Hematopoietic multipotent progenitor cell treated with erythropoietin and hydrocortisone succinate and interleukin-3 and kit ligand, for 8 days (in vitro differentiated cells): ENCODE data around the gene TSC2.

Experiments
- DNase-seq: peaks from one replicate; pipeline ENCODE4 v3.0.0-alpha.2; 2015

TSC2 gene

DNA sequence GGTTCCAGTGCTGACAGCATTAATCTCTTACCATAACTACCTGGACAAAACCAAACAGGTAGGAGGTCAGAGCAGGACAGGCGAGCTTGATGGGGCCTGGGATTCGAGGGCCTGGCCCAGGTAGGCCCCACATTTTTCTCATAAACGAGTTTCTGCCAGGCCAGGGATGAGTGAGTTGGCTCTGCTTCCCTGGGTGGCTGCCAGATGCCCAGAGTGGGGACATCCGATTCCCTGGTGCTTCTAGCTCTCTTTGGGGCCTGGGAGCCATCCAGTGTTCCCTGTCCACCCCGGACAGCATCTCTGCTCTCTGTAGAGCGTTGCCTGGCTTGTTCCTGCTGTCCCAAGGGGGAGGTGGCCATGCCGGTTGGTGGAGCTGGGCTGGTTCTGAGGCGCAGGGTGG, 25.1 kb downstream of the TSC2 start:
- no peak for DNase-seq

GRCh38 chr16:2074071-2074470, 26.3 kb downstream of the TSC2 start:
- no peak for DNase-seq

GRCh38 chr16:2075631-2076030, 27.8 kb downstream of the TSC2 start:
- DNase-seq = no peak

- DNase-seq = no peak
Measured at GRCh38 chr16:2076072-2076865, 28.5 kb downstream of the TSC2 start.

- no peak for DNase-seq
Measured at GRCh38 chr16:2077016-2077415, 29.2 kb downstream of the TSC2 start.

DNA sequence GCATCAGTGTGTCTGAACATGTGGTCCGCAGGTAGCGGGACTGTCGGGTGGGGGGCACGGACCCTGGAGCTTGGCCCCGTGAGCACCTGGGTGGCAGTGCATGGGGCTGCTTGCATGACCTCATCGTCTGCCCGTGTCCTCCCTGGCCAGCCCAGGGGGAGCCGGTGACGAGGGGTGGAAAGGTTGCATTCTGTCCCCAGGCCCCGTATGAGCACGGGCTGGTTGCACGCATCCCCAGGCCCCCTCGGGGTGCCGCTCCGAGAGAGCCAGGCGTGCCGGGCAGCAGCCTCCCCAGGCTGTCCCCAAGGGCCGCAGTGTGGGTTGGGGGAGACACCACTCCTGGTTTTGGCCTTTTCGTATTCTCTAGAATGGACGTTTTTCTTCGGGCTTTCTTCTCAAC, 29.9 kb downstream of the TSC2 start:
- DNase-seq = no peak

DNA sequence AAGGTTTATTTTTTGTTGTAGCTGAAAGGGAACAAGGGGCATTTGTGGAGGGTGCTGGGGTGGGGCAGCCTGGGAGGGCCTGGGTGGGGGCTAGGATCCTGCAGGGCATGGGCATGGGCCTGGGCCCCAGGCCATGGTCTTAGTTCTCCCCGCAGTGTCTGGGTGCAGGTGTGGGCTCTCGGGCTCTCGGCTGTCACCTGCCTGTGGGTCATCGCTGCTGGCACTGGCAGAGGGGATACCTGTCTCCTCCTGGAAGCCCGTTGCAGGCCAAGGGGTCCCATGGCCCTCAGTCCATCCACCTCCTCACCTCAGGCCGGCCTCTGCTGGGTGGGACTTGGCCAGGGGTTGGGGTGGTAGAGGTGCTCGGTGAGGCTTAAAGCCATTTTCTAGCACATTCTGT, 30.3 kb downstream of the TSC2 start:
- no peak for DNase-seq

DNA sequence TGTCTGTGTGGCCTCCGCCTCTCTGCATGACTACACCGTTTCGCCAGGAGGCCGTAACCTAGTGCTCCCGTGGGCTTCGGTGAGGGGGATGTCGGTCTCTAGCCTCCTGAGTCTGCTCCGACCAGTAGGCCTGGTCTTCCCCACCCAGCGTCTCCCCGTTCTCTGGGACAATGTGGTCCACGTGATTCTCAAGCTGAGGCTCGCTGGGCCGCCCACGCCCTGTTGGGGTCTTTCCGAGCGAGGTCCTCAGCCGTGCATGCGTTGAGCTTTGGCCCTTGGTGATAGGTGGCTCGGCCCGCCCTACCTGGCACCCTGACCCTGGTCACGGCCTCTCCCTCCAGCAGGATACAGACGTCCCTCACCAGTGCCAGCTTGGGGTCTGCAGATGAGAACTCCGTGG, 30.9 kb downstream of the TSC2 start:
- no peak for DNase-seq

- DNase-seq = no peak
Measured at GRCh38 chr16:2079311-2079800, 31.6 kb downstream of the TSC2 start.

- no peak for DNase-seq
Measured at GRCh38 chr16:2079991-2080390, 32.2 kb downstream of the TSC2 start.

GRCh38 chr16:2081201-2082084, 33.7 kb downstream of the TSC2 start:
- DNase-seq = no peak

DNA sequence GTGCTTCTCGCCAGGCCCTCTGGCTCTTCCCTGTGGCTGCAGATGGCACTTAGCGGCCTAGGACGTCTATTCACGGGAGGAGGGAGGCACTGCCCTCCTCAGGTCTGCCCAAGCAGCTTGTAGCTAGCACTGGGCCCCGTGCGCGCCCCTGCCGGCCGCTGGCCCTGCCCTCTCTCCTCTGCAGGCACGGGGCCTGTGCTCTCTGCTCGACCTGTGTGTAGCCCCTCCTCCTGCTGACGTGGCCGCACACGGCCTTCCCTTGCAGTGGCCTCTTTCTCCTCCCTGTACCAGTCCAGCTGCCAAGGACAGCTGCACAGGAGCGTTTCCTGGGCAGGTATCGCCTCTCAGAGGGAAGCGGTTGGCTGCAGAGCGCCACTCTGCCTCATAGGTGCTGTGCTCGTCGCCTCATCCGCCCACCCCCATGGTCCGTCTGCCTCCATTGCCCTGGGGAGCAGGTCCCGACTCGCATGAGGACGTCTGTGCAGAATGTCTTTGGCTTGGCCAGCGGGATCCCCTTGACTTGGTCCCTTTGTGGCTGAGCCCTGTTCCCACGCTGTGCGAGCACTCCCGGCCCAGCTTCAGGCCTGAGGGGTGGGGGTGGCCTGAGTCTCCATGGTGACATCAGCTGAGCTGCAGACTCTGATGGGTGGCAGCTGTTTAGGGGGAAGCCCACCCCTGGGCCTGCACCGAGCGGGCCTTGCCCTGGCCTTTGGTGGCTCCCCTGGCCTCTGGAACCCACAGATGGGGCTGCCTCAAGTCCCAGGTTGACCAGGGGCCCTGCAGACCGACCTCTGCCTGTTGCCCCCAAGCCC, 34.6 kb downstream of the TSC2 start:
- DNase-seq = no peak

- DNase-seq = no peak
Measured at GRCh38 chr16:2082983-2083364, 35.2 kb downstream of the TSC2 start.

DNA sequence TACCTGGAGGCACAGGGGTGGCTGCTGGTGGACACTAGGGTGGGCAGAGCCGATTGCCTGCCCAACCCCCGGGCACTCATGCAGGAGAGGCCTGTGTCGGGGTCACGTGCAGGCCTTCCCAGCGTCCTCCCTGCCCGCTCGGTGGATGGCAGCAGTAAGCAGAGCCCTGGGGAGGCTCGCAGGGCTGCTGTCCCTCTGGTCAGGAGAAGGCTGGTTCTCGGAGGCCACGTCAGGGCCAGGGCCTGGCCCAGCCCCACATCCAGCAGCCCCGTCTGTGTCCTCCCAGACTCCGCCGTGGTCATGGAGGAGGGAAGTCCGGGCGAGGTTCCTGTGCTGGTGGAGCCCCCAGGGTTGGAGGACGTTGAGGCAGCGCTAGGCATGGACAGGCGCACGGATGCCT, 35.6 kb downstream of the TSC2 start:
- DNase-seq = no peak

GRCh38 chr16:2083876-2084780, 36.3 kb downstream of the TSC2 start:
- no peak for DNase-seq

GRCh38 chr16:2084895-2085625, 37.3 kb downstream of the TSC2 start:
- no peak for DNase-seq

GRCh38 chr16:2085669-2086068, 37.9 kb downstream of the TSC2 start:
- DNase-seq = no peak

GRCh38 chr16:2086106-2086742, 38.4 kb downstream of the TSC2 start:
- no peak for DNase-seq

DNA sequence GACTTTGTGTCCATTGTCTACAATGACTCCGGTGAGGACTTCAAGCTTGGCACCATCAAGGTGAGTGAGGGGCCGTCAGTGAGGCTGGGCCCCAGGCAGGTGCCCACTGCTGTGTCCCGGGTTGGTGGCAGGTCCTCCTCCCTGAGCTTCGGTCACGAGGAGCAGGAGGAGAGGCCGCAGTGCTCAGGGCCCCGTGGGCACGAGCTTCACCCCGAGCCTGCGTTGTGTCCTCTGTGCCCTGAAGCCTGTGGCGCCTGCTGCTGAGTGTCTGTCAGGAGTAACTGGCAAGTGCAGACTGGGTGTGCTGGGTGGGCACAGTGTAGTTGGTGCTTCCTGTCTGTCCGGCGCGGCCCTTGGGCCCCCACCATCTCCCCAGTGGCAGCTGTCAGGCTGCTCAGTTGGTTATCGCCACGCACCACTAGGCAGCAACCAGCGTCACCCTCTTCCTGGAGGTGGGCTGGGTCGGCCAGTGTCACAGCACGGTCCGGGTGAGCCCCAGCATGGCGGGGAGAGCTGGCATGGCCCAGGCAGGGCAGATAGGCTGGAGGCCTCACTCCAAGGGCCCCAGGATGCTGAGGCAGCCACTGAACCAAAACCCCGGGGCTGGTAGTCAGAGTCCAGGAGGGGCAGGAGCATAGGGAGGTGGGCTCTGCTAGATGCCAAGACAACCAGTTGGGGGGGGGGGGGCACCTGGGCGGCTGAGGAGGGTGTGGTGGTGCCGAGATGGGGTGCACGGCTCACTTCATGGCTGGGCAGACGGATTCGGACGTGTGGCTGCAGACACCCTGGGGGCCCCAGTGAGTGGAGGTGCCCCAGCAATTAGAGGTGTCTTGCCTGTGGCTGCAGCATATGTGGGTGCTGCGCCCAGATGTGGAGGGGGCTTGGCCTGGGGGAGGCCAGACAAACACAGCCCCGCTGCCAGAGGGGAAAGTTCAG, 39.3 kb downstream of the TSC2 start:
- DNase-seq = no peak
